Measurements from ENCODE around the gene NTN4. TPM values are rescaled to one million over a fixed set of nuclear protein-coding genes. Genes with fewer than 3 reads are reported as not detected.

Gene NTN4
- total RNA-seq (1 to 10 TPM; 2.0 to 2.4 TPM), polyA plus RNA-seq (1 to 10 TPM; 5.2 to 5.5 TPM)

DNA sequence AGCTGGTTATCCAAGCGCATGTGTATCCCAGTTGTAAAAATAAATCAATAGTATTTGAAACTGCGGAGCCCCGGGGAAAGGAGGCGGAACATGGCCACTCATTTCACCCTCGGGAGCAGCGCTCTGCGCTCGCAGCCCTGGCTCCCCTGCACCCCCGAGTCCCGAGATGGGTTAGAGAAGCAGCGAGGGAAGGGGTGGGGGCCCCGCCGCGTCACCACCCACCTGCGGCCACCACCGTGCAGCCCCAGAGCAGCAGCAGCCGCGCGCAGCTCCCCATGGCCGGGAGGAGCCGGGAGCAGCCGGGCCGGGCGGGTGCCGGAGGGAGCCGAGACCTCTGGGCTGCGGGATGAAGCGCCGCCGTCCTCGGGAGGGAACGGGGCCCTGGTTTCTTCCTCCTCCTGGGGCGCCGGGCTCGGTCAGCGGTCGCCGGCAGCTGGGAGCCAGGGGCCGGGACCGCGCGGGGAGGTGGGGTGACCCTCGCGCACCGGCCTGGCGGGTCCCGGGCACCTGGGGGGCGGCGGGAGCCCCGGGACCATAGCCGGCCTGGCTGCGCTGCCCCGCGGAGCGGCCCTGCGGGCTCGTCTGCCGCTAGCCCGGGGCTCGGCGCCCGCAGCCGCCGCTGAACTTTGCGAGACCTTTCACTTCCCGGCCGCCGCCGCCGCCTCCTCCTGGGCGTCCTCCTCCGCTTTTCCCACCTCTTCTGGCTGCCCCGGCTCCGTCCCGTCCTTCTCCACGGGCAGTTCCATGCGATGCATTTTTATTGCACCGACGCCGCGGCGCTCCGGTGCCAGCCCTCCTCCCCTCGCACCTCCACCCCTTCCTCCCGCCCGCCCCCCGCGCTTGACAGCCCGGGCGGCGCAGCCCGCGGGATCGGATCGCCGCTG lies at the start of gene NTN4:
NTN4 (minus strand) TSS at position 732 of the 884 bp plus-strand sequence; CDS start at position 277, 455 bp downstream.
- Mint-ChIP-seq H3K4me1 (peaks cover 7 to 23% (median 14%) of the 10 kb centered on the region in 4 donors), H3K36me3 (peaks cover 0 to 3% of the 10 kb centered on the region in 2 donors), H3K27me3 (peaks cover 38 to 53% of the 10 kb centered on the region in 2 donors), H3K4me3 (peak within 1 kb of the TSS; percentile 83 to 92 (median 86)), H3K9me3 (no peaks in the 10 kb centered on the region), H3K27ac (peak within 1 kb of the TSS in 6 of 7 donors; percentile 42 to 96 (median 86))
- ChIA-PET POLR2A (ENCODE audit: partially characterized antibody) (interaction anchor here (1.4 kb wide), 1 partner anchor 16 kb away, joined by 4 read pairs; no protein-coding TSS in a partner anchor), CTCF (ENCODE audit: partially characterized antibody) (no interaction called here)
- peaks cover 19% of the 10 kb centered on the region for H3K4me1 ChIP-seq (ENCODE audit: insufficient read depth, low read length)
- no peaks in the 10 kb centered on the region for H3K36me3 ChIP-seq (ENCODE audit: insufficient read depth, low read length)
- DNase-seq, result peak; percentile 29 to 49 (median 35)
- no peaks in the 10 kb centered on the region for H3K9me3 ChIP-seq (ENCODE audit: control insufficient read depth in 1 of 2, low read length in 2 of 2)
- intact Hi-C loops (cut with micrococcal nuclease), result no loop called here
- peaks cover 28% of the 10 kb centered on the region for H3K27me3 ChIP-seq (ENCODE audit: insufficient read depth, low read length)
- H3K27ac ChIP-seq (ENCODE audit: low read depth, low read length), result no peak within 1 kb of the TSS
- peak within 1 kb of the TSS in 1 of 2 donors; percentile 36 for H3K4me3 ChIP-seq (ENCODE audit: low read length in 2 of 2)

DNA sequence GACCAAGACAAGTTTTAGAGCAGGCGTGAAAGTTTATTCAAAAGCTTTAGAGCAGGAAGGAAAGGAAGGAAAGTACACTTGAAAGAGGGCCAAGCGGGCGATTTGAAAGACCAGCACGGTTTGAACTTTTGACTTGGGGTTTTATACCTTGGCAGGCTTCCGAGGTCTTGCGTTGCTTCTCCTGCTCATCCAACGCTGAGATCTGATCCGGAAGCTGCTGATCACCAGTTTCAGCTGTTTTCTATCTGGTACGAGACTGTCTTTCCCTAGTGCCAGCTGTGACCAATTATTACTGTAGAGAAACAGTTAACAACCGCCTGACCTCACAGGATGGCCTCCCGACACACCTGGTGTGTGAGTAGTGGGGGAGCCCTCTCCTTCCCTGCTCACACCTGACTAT lies 47.6 kb upstream of the NTN4 start:
- DNase-seq, result no peak
- no peak overlapping the region for H3K4me3 ChIP-seq (ENCODE audit: low read length in 2 of 2)
- peak overlapping the region in 5 of 8 donors; percentile 4 to 75 (median 38) for H3K4me3 Mint-ChIP-seq
- H3K4me1 ChIP-seq (ENCODE audit: insufficient read depth, low read length), result no peaks in the 10 kb centered on the region
- peaks cover 0 to 2% (median 0%) of the 10 kb centered on the region in 8 donors for H3K9me3 Mint-ChIP-seq
- no peaks in the 10 kb centered on the region for H3K36me3 Mint-ChIP-seq
- no peaks in the 10 kb centered on the region for H3K36me3 ChIP-seq (ENCODE audit: insufficient read depth, low read length)
- peak overlapping the region in 2 of 7 donors; percentile 5 to 77 for H3K27ac Mint-ChIP-seq
- no peak overlapping the region for H3K27ac ChIP-seq (ENCODE audit: low read depth, low read length)
- H3K27me3 ChIP-seq (ENCODE audit: insufficient read depth, low read length), result no peaks in the 10 kb centered on the region
- H3K27me3 Mint-ChIP-seq, result peaks cover 9 to 12% of the 10 kb centered on the region in 2 donors
- no peaks in the 10 kb centered on the region for H3K9me3 ChIP-seq (ENCODE audit: control insufficient read depth in 1 of 2, low read length in 2 of 2)
- intact Hi-C loops (cut with micrococcal nuclease), result no loop called here
- peaks cover 2 to 7% (median 6%) of the 10 kb centered on the region in 4 donors for H3K4me1 Mint-ChIP-seq
- CTCF ChIA-PET (ENCODE audit: partially characterized antibody), result no interaction called here
- POLR2A ChIA-PET (ENCODE audit: partially characterized antibody), result no interaction called here

- CTCF ChIA-PET (ENCODE audit: partially characterized antibody), result no interaction called here
- peaks cover 6 to 11% of the 10 kb centered on the region in 2 donors for H3K27me3 Mint-ChIP-seq
- intact Hi-C loops (cut with micrococcal nuclease), result no loop called here
These were observed 46.9 kb upstream of the NTN4 start for GRCh38 chr12:95837240-95838038.

GRCh38 chr12:95836630-95837239 lies 46.2 kb upstream of the NTN4 start:
- Histone ChIP-seq H3K27me3 (ENCODE audit: insufficient read depth, low read length) (no peaks in the 10 kb centered on the region), H3K9me3 (ENCODE audit: control insufficient read depth in 1 of 2, low read length in 2 of 2) (no peaks in the 10 kb centered on the region), H3K4me3 (ENCODE audit: low read length in 2 of 2) (no peak overlapping the region), H3K27ac (ENCODE audit: low read depth, low read length) (no peak overlapping the region), H3K36me3 (ENCODE audit: insufficient read depth, low read length) (no peaks in the 10 kb centered on the region), H3K4me1 (ENCODE audit: insufficient read depth, low read length) (no peaks in the 10 kb centered on the region)
- DNase-seq, result no peak
- no peak overlapping the region for H3K27ac Mint-ChIP-seq
- H3K27me3 Mint-ChIP-seq, result peaks cover 6 to 12% of the 10 kb centered on the region in 2 donors
- no peaks in the 10 kb centered on the region for H3K36me3 Mint-ChIP-seq
- ChIA-PET POLR2A (ENCODE audit: partially characterized antibody) (no interaction called here), CTCF (ENCODE audit: partially characterized antibody) (no interaction called here)
- H3K9me3 Mint-ChIP-seq, result peaks cover 0 to 6% (median 0%) of the 10 kb centered on the region in 8 donors
- no peak overlapping the region for H3K4me3 Mint-ChIP-seq
- intact Hi-C loops (cut with micrococcal nuclease), result no loop called here
- H3K4me1 Mint-ChIP-seq, result peaks cover 2 to 7% (median 6%) of the 10 kb centered on the region in 4 donors

More at GRCh38 chr12:95837240-95838038, 46.9 kb upstream of the NTN4 start:
- DNase-seq, result no peak
- Histone ChIP-seq H3K36me3 (ENCODE audit: insufficient read depth, low read length) (no peaks in the 10 kb centered on the region), H3K27me3 (ENCODE audit: insufficient read depth, low read length) (no peaks in the 10 kb centered on the region), H3K4me1 (ENCODE audit: insufficient read depth, low read length) (no peaks in the 10 kb centered on the region), H3K9me3 (ENCODE audit: control insufficient read depth in 1 of 2, low read length in 2 of 2) (no peaks in the 10 kb centered on the region), H3K27ac (ENCODE audit: low read depth, low read length) (no peak overlapping the region), H3K4me3 (ENCODE audit: low read length in 2 of 2) (no peak overlapping the region)
- POLR2A ChIA-PET (ENCODE audit: partially characterized antibody), result no interaction called here
- H3K36me3 Mint-ChIP-seq, result no peaks in the 10 kb centered on the region
- H3K9me3 Mint-ChIP-seq, result peaks cover 0 to 4% (median 0%) of the 10 kb centered on the region in 8 donors
- peaks cover 2 to 7% (median 6%) of the 10 kb centered on the region in 4 donors for H3K4me1 Mint-ChIP-seq
- H3K4me3 Mint-ChIP-seq, result peak overlapping the region in 2 of 8 donors; percentile 38 to 75
- H3K27ac Mint-ChIP-seq, result peak overlapping the region in 1 of 7 donors; percentile 5

DNA sequence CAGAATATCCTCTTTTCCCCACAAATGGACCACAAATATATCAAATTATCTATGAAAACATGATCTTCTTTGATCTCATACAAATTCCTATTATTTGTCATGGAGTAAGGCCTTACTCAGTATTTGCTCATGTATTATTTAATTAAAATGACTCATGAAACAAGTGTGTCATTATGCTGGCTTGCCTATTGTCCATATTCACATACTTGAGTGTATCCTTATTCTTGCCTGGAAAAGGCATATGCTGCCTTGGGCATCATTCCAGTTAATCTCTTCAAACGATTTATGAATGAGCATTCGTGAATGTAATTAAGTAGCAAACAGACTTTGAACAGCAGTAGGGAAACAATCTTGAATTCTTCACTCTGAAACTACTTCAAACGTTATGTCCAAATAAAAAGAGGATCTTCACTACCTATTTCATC lies 45.6 kb upstream of the NTN4 start:
- peaks cover 6 to 12% of the 10 kb centered on the region in 2 donors for H3K27me3 Mint-ChIP-seq
- Histone ChIP-seq H3K4me3 (ENCODE audit: low read length in 2 of 2) (no peak overlapping the region), H3K4me1 (ENCODE audit: insufficient read depth, low read length) (no peaks in the 10 kb centered on the region), H3K27ac (ENCODE audit: low read depth, low read length) (no peak overlapping the region), H3K27me3 (ENCODE audit: insufficient read depth, low read length) (no peaks in the 10 kb centered on the region), H3K9me3 (ENCODE audit: control insufficient read depth in 1 of 2, low read length in 2 of 2) (no peaks in the 10 kb centered on the region), H3K36me3 (ENCODE audit: insufficient read depth, low read length) (no peaks in the 10 kb centered on the region)
- H3K27ac Mint-ChIP-seq, result no peak overlapping the region
- no peaks in the 10 kb centered on the region for H3K36me3 Mint-ChIP-seq
- no peak overlapping the region for H3K4me3 Mint-ChIP-seq
- intact Hi-C loops (cut with micrococcal nuclease), result no loop called here
- CTCF ChIA-PET (ENCODE audit: partially characterized antibody), result no interaction called here
- H3K9me3 Mint-ChIP-seq, result peaks cover 0 to 6% (median 0%) of the 10 kb centered on the region in 8 donors
- DNase-seq, result no peak
- POLR2A ChIA-PET (ENCODE audit: partially characterized antibody), result no interaction called here
- H3K4me1 Mint-ChIP-seq, result peaks cover 2 to 7% (median 6%) of the 10 kb centered on the region in 4 donors

- Histone ChIP-seq H3K4me3 (ENCODE audit: low read length in 2 of 2) (no peak overlapping the region), H3K36me3 (ENCODE audit: insufficient read depth, low read length) (no peaks in the 10 kb centered on the region), H3K27me3 (ENCODE audit: insufficient read depth, low read length) (peaks cover 3% of the 10 kb centered on the region), H3K27ac (ENCODE audit: low read depth, low read length) (no peak overlapping the region), H3K9me3 (ENCODE audit: control insufficient read depth in 1 of 2, low read length in 2 of 2) (no peaks in the 10 kb centered on the region), H3K4me1 (ENCODE audit: insufficient read depth, low read length) (no peaks in the 10 kb centered on the region)
- CTCF ChIA-PET (ENCODE audit: partially characterized antibody), result no interaction called here
- Mint-ChIP-seq H3K36me3 (no peaks in the 10 kb centered on the region), H3K4me1 (peaks cover 2 to 7% (median 6%) of the 10 kb centered on the region in 4 donors), H3K27ac (no peak overlapping the region), H3K9me3 (peaks cover 0 to 6% (median 0%) of the 10 kb centered on the region in 8 donors), H3K4me3 (no peak overlapping the region), H3K27me3 (peaks cover 7 to 15% of the 10 kb centered on the region in 2 donors)
- POLR2A ChIA-PET (ENCODE audit: partially characterized antibody), result no interaction called here
- intact Hi-C loops (cut with micrococcal nuclease), result no loop called here
- no peak for DNase-seq
These were observed 44.0 kb upstream of the NTN4 start for GRCh38 chr12:95834572-95834971.

Measured in CD4-positive, alpha-beta memory T cell (primary cell).